Ureter (tissue), 1 donor: ENCODE results near the gene C11orf65. TPM values are rescaled to one million over a fixed set of nuclear protein-coding genes. Genes with fewer than 3 reads are reported as not detected.
"Not testable (repeated sequence)": the region's sequence is repeated elsewhere in the genome, so short reads cannot be mapped to it uniquely, and the experiment has no call there.

Experiments
- DNase-seq: peaks from one replicate; pipeline ENCODE4 v3.0.0-alpha.2; 2020; ENCODE audit warnings: low spot score
- total RNA-seq: library from RNA; stranded (reverse); gene quantifications from one replicate; pipeline ENCODE4 v1.2.4, GENCODE V29; 2023
- donor health status: DM: yes; HTN: yes; CAD: no.

C11orf65 gene
- total RNA-seq, 1 donor from 2014 or later, result 1.5 TPM

GRCh38 chr11:108474664-108475463 lies 7.5 kb upstream of the C11orf65 start:
- DNase-seq, result no peak

DNA sequence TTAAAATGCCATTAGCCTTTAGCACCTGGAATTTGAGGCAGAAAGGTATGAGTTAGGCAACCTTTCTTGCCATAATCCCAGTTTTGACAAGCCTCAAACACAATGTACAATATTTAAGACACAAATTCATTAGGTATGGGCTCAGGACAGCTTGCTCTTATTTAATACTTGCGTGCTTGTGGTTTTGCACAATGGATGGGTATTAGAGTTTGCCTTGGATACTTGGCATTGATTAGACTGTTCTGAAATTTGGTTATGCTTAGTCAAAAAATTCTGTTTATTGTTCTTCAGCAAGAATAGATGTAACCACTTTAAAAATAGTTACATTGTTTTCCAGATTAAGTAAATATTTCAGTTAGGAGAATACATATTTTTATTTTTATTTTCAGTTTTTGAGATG lies 5.4 kb upstream of the C11orf65 start:
- DNase-seq, result no peak

DNA sequence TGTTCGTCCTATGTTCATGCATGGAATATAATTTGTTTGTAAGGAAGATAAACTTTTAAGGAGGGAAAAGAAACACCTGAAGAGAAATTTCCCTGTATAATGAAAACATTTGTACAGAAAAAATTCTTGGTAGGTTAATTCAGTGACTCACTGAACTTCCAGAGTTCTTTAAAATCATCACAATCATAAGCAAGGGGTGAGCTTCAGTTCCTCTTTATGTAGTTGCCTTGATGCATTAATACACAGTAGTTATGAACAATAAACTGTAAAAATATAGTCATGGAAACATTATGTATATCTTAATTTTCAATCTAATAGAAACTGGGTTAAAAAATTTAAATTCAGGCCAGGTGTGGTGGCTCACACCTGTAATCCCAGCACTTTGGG lies 1.1 kb upstream of the C11orf65 start:
- DNase-seq, result no peak

- no peak for DNase-seq
These were observed 924 bp downstream of the C11orf65 start for GRCh38 chr11:108466405-108466804.

DNA sequence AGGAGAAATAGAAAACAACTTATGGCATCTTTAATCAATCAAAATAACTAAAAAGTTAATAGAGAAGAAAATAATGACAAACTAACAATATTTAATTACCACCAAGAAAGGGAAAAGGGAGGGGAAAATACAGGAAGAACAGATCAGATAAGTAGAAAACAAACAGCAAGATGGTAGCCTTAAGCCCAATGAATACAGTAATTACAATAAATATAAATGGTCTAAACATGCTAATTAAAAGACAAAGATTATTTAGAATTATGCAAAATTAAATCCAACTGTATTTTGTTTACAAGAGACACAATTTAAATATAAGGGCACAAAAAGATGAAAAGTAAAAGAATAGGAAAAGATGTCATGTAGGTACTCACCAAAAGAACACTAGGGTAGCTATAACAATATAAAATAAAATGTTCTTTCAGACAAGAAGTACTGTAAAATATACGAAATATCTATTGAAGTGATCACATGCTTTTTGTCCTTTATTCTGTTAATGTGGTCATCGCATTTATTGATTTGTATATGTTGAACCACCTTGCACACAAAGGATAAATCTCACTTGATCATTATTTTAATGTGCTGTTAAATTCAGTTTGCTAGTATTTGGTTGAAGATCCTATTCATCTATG lies 14.0 kb downstream of the C11orf65 start:
- DNase-seq, result no peak

DNA sequence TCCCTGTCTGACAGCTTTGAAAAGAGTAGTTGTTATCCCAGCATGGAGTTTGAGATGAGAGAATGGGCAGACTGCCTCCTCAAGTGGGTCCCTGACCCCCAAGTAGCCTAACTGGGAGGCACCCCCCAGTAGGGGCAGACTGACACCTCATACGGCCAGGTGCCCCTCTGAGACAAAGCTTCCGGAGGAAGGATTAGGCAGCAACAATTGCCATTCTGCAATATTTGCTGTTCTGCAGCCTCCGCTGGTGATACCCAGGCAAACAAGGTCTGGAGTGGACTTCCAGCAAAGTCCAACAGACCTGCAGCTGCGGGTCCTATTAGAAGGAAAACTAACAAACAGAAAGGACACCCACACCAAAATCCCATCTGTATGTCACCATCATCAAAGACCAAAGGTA lies 25.9 kb downstream of the C11orf65 start:
- not testable (repeated sequence) for DNase-seq

GRCh38 chr11:108436594-108436993 lies 30.7 kb downstream of the C11orf65 start:
- DNase-seq, result no peak

GRCh38 chr11:108435066-108435465 lies 32.3 kb downstream of the C11orf65 start:
- no peak for DNase-seq

DNA sequence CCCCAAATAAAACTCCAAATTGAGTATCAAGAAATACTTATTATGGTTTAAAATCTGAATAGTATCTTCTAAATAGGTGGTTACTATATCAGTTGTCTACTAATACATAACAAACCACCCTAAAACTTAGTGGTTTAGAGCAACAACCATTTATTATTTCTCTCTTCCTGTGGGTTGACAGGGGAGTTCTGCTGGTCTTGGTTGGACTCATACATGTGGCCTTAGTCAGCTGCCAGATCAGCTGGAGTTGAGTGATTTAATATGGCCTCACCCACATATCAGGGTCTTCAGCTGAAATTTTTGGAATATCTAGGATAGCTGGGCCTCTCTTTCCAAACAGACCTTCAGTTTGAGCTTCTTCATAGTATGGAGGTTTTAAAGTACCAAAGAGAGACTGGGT lies 34.5 kb downstream of the C11orf65 start:
- DNase-seq, result no peak

DNA sequence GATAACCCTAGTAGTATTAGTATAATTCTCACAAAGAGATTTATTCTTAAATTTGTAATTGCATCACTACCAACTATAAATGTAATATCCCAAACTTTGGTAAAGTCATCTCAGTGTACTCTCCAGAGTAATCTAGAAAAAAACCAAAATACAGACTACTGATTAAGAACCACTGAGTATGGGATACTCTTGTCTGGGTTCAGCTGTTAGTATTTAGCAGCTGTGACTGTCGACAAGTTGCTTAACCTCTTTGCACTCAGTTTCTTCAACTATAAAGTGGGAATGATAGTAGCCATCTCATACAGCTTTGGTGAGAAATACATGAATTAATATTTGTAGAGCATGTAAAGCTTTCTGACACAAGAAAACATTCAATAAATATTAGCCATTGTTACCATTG lies 35.3 kb downstream of the C11orf65 start:
- no peak for DNase-seq

DNA sequence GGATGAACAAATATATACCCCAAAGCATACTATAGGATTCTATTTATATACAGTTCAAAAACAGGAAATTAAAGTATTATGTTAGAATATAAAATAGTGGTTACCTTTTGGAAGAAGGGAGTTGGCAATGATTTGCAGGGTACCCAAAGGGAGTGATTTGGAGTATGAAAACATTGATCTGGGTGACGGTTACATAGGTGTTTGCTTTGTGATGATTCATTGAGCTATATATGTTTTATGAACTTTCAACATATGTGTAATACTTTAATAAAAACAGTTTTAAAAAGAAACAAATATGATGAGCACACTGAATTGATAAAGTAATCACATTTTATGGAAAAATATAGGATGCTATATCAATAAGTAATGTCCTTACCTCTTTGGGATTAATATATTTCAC lies 36.0 kb downstream of the C11orf65 start:
- no peak for DNase-seq

- not testable (repeated sequence) for DNase-seq
These were observed 49.8 kb downstream of the C11orf65 start for GRCh38 chr11:108417551-108417950.

GRCh38 chr11:108414958-108415357 lies 52.4 kb downstream of the C11orf65 start:
- DNase-seq, result no peak

GRCh38 chr11:108405706-108406105 lies 61.6 kb downstream of the C11orf65 start:
- DNase-seq, result no peak

GRCh38 chr11:108403052-108403451 lies 64.3 kb downstream of the C11orf65 start:
- no peak for DNase-seq

- DNase-seq, result no peak
These were observed 65.1 kb downstream of the C11orf65 start for GRCh38 chr11:108402241-108402640.

- no peak for DNase-seq
These were observed 68.9 kb downstream of the C11orf65 start for GRCh38 chr11:108398439-108398838.

GRCh38 chr11:108396672-108397071 lies 70.7 kb downstream of the C11orf65 start:
- not testable (repeated sequence) for DNase-seq

- no peak for DNase-seq
These were observed 72.5 kb downstream of the C11orf65 start for GRCh38 chr11:108394744-108395284.

GRCh38 chr11:108393046-108393445 lies 74.3 kb downstream of the C11orf65 start:
- DNase-seq, result no peak

DNA sequence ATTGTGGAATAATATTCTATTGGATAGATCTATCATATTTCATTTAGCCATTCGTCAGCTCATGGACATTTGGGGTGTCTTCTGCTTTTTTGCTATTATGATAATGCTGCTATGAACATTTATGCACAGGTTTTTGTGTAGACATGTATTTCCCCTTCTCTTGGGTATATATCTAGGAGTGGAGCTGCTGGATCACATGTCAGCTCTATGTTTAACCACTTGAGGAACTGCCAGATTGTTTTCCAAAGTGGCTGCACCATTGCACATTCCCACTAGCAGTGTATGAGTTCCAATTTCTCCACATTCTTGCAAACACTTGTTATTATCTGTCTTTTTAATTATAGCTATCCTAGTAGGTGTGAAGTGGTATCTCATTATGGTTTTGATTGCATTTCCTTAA lies 75.0 kb downstream of the C11orf65 start:
- no peak for DNase-seq

GRCh38 chr11:108388576-108388975 lies 78.8 kb downstream of the C11orf65 start:
- no peak for DNase-seq

DNA sequence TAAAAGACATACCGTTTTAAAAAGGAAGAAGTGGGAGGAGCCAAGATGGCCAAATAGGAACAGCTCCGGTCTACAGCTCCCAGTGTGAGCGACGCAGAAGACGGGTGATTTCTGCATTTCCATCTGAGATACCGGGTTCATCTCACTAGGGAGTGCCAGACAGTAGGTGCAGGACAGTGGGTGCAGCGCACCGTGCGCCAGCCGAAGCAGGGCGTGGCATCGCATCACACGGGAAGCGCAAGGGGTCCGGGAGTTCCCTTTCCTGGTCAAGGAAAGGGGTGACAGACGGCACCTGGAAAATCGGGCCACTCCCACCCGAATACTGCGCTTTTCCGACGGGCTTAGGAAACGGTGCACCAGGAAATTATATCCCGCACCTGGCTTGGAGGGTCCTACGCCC lies 93.8 kb downstream of the C11orf65 start:
- DNase-seq, result not testable (repeated sequence)
